Endodermal cell (in vitro differentiated cells): Measurements from ENCODE around the gene MPRIP. TPM values are rescaled to one million over a fixed set of nuclear protein-coding genes. Genes with fewer than 3 reads are reported as not detected.

Experiments
- DNase-seq: peaks from one replicate; pipeline ENCODE4 v3.0.0-alpha.2; 2017
- H3K27ac ChIP-seq: 2 replicates; pipeline ENCODE4 v1.5.1; 2013; ENCODE audit warnings: mild to moderate bottlenecking, low read depth, low read length, moderate library complexity
- H3K27me3 ChIP-seq: 2 replicates; pipeline ENCODE4 v1.6.1; 2013; ENCODE audit warnings: mild to moderate bottlenecking, low read length, moderate library complexity; ENCODE audit not compliant: insufficient read depth, control insufficient read depth, poor library complexity, severe bottlenecking
- H3K36me3 ChIP-seq: 2 replicates; pipeline ENCODE4 v1.7.0; 2013; ENCODE audit warnings: mild to moderate bottlenecking, low read length, moderate library complexity; ENCODE audit not compliant: control insufficient read depth, insufficient read depth
- H3K4me1 ChIP-seq: one replicate; pipeline ENCODE4 v1.7.0; 2013; ENCODE audit warnings: low read length; ENCODE audit not compliant: control insufficient read depth, insufficient read depth
- H3K4me3 ChIP-seq: 2 replicates; pipeline ENCODE4 v1.5.1; 2013; ENCODE audit warnings: mild to moderate bottlenecking, low read length, moderate library complexity
- H3K9ac ChIP-seq: 2 replicates; pipeline ENCODE4 v1.6.1; 2013; ENCODE audit warnings: mild to moderate bottlenecking, low read length, moderate library complexity; ENCODE audit not compliant: poor library complexity, severe bottlenecking; ENCODE audit errors: extremely low read depth
- H3K9me3 ChIP-seq: 2 replicates; pipeline ENCODE4 v1.6.1; 2013; ENCODE audit warnings: mild to moderate bottlenecking, low read length, moderate library complexity; ENCODE audit not compliant: control insufficient read depth
- H3K27ac Mint-ChIP-seq: 2 replicates; pipeline ENCODE4 v1.8.0; 2020; ENCODE audit warnings: mixed read lengths
- H3K27me3 Mint-ChIP-seq: 2 replicates; pipeline ENCODE4 v1.8.0; 2021; ENCODE audit warnings: mild to moderate bottlenecking, mixed read lengths; ENCODE audit not compliant: insufficient read depth
- H3K36me3 Mint-ChIP-seq: 2 replicates; pipeline ENCODE4 v1.8.0; 2020; ENCODE audit warnings: low read depth, mixed read lengths
- H3K4me1 Mint-ChIP-seq: 2 replicates; pipeline ENCODE4 v1.8.0; 2020; ENCODE audit warnings: mixed read lengths
- H3K4me3 Mint-ChIP-seq: 2 replicates; pipeline ENCODE4 v1.8.0; 2020; ENCODE audit warnings: mild to moderate bottlenecking, moderate library complexity, mixed read lengths
- H3K9me3 Mint-ChIP-seq: 2 replicates; pipeline ENCODE4 v1.8.0; 2020; ENCODE audit warnings: mild to moderate bottlenecking, mixed read lengths
- WGBS, 2 experiments: methylation state at CpG; one replicate each; pipeline versions ENCODE4 v1.1.5 to v1.1.7; 2013; ENCODE audit warnings: missing lambda C conversion rate in 2 of 2, mixed read lengths in 1 of 2; ENCODE audit not compliant: insufficient coverage in 1 of 2, insufficient read length in 1 of 2; 5-methylcytosine and 5-hydroxymethylcytosine counted together
- total RNA-seq, 2 donors: library from RNA; stranded (reverse); fragmentation: NEBNext Ultra II Directional in 1 of 2; extraction: Animal tissue kit (Norgen Biotek cat#: 25700) in 1 of 2; gene quantifications; 2 replicates in 1 of 2; 3 replicates in 1 of 2; pipeline ENCODE4 v1.2.1, GENCODE V29; 2021
- TF ChIP-seq, protein P1 (sequence below): fragments of 200-600 bp; sonication (generic); conservative IDR thresholded peaks from 2 replicates; pipeline ENCODE4 v1.5.0; 2021; ENCODE audit warnings: antibody characterized with exemption, mild to moderate bottlenecking

The MPRIP gene
- total RNA-seq, 2 donors from 2014 or later = 154 to 155 TPM

- Mint-ChIP-seq H3K36me3 (no peaks in the 10 kb centered on the region), H3K4me1 (peaks cover 7% of the 10 kb centered on the region), H3K9me3 (no peaks in the 10 kb centered on the region), H3K27me3 (no peaks in the 10 kb centered on the region), H3K4me3 (no peak overlapping the region), H3K27ac (peak overlapping the region; percentile 61)
- no peak overlapping the region for H3K9ac ChIP-seq
- H3K27me3 ChIP-seq = no peaks in the 10 kb centered on the region
- no peak overlapping the region for H3K4me3 ChIP-seq
- peaks cover 3% of the 10 kb centered on the region for H3K4me1 ChIP-seq
- H3K9me3 ChIP-seq = no peaks in the 10 kb centered on the region
- TF ChIP-seq, protein P1, sequence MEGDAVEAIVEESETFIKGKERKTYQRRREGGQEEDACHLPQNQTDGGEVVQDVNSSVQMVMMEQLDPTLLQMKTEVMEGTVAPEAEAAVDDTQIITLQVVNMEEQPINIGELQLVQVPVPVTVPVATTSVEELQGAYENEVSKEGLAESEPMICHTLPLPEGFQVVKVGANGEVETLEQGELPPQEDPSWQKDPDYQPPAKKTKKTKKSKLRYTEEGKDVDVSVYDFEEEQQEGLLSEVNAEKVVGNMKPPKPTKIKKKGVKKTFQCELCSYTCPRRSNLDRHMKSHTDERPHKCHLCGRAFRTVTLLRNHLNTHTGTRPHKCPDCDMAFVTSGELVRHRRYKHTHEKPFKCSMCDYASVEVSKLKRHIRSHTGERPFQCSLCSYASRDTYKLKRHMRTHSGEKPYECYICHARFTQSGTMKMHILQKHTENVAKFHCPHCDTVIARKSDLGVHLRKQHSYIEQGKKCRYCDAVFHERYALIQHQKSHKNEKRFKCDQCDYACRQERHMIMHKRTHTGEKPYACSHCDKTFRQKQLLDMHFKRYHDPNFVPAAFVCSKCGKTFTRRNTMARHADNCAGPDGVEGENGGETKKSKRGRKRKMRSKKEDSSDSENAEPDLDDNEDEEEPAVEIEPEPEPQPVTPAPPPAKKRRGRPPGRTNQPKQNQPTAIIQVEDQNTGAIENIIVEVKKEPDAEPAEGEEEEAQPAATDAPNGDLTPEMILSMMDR = no peak
- H3K27ac ChIP-seq = no peak overlapping the region
- H3K36me3 ChIP-seq = no peaks in the 10 kb centered on the region
- no peak for DNase-seq
- WGBS, 2 experiments = 94 to 96% methylated on average over 12 to 26 of the region's 26 CpGs
Observed at GRCh38 chr17:17111401-17112393, 69.4 kb downstream of the MPRIP start.

DNA sequence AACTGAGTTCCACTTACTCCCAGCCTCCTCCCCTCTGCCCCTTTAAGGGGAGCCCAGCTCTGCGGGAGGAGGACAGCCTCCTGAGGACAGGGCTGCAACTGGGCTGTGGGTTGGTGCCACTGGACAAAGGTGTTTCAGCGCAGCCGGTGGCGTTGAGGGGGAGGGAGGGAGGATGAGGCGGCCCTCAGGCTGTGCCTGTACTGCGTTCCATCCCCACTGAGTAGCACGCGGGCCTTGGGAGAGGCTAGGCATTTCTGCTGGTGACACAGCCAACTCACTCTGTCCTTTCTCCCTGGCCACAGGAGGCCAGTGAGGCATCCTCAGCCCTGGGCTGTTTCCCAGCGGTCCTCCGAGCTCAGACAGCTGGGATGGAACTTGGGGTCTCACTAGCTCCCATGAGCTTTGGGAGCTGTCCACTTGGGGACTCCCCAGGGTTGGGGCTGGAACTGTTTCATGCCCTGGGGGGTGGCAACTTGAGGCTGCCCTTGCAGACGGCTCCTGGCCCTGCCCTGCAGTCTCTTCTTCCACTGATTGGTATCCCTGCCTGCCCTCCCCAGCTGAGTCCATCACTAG is 70.5 kb downstream of the MPRIP start:
- no peaks in the 10 kb centered on the region for H3K36me3 Mint-ChIP-seq
- 87 to 95% methylated on average over 4 to 11 of the region's 11 CpGs for WGBS, 2 experiments
- no peaks in the 10 kb centered on the region for H3K9me3 Mint-ChIP-seq
- H3K4me3 Mint-ChIP-seq = no peak overlapping the region
- no peaks in the 10 kb centered on the region for H3K27me3 Mint-ChIP-seq
- Histone ChIP-seq H3K9ac (no peak overlapping the region), H3K9me3 (no peaks in the 10 kb centered on the region), H3K27ac (no peak overlapping the region), H3K4me3 (no peak overlapping the region), H3K4me1 (peaks cover 4% of the 10 kb centered on the region), H3K36me3 (no peaks in the 10 kb centered on the region), H3K27me3 (no peaks in the 10 kb centered on the region)
- no peak overlapping the region for H3K27ac Mint-ChIP-seq
- TF ChIP-seq, protein P1 = no peak
- DNase-seq = no peak
- peaks cover 8% of the 10 kb centered on the region for H3K4me1 Mint-ChIP-seq

- Mint-ChIP-seq H3K9me3 (no peaks in the 10 kb centered on the region), H3K27ac (no peak overlapping the region), H3K27me3 (no peaks in the 10 kb centered on the region)
Observed at GRCh38 chr17:17114592-17115225, 72.5 kb downstream of the MPRIP start.

More at GRCh38 chr17:17114592-17115225, 72.5 kb downstream of the MPRIP start:
- H3K4me3 Mint-ChIP-seq = no peak overlapping the region
- Histone ChIP-seq H3K36me3 (no peaks in the 10 kb centered on the region), H3K27me3 (no peaks in the 10 kb centered on the region), H3K4me3 (no peak overlapping the region), H3K9ac (no peak overlapping the region), H3K27ac (no peak overlapping the region), H3K4me1 (peaks cover 4% of the 10 kb centered on the region), H3K9me3 (no peaks in the 10 kb centered on the region)
- 87 to 89% methylated on average over 7 to 12 of the region's 12 CpGs for WGBS, 2 experiments
- peaks cover 12% of the 10 kb centered on the region for H3K4me1 Mint-ChIP-seq
- no peak for DNase-seq
- no peaks in the 10 kb centered on the region for H3K36me3 Mint-ChIP-seq
- TF ChIP-seq, protein P1 = no peak
